ENCODE results near the gene GDPD3. TPM values are rescaled to one million over a fixed set of nuclear protein-coding genes. Genes with fewer than 3 reads are reported as not detected.

Gene GDPD3
- polyA plus RNA-seq, 3 donors, result 9.6 TPM; not detected in 2

GRCh38 chr16:30104090-30104489 is 9.2 kb downstream of the GDPD3 start:
- no peak for DNase-seq
- H3K4me1 ChIP-seq (ENCODE audit: control insufficient read depth in 1 of 2, insufficient read depth in 2 of 2, low read length in 2 of 2), result no peaks in the 10 kb centered on the region
- peaks cover 33 to 38% of the 10 kb centered on the region in 2 donors for H3K36me3 Mint-ChIP-seq
- H3K27me3 ChIP-seq (ENCODE audit: control insufficient read depth in 2 of 2, insufficient read depth in 2 of 2, low read length in 2 of 2), result no peaks in the 10 kb centered on the region
- H3K4me2 ChIP-seq (replicated peaks; ENCODE audit: extremely low read depth, low read length, poor library complexity, severe bottlenecking), result no peak overlapping the region
- no peak for TF ChIP-seq CTCF (IDR thresholded peaks at IDR 0.05)
- H3K9ac ChIP-seq (ENCODE audit: insufficient read depth, low read length, poor library complexity, severe bottlenecking), result no peak overlapping the region
- H4K20me1 ChIP-seq (ENCODE audit: insufficient read depth, low read length), result no peaks in the 10 kb centered on the region
- no peak overlapping the region for H3K27ac ChIP-seq (ENCODE audit: low read depth in 1 of 2, low read length in 2 of 2)
- H3K9me3 Mint-ChIP-seq, result peaks cover 18 to 48% (median 35%) of the 10 kb centered on the region in 7 donors
- intact Hi-C loops (cut with micrococcal nuclease), result no loop called here
- no peak overlapping the region for H2AFZ ChIP-seq (ENCODE audit: insufficient read depth, low read depth, low read length, poor library complexity, severe bottlenecking)
- no peaks in the 10 kb centered on the region for H3K79me2 ChIP-seq (ENCODE audit: insufficient read depth, low read length)
- no peaks in the 10 kb centered on the region for H3K4me1 Mint-ChIP-seq
- H3K36me3 ChIP-seq (replicated peaks in 1 of 2; ENCODE audit: control insufficient read depth in 1 of 2, insufficient read depth in 2 of 2, low read length in 2 of 2), result peaks cover 18 to 41% of the 10 kb centered on the region in 2 donors
- peaks cover 36 to 38% of the 10 kb centered on the region in 2 donors for H3K9me3 ChIP-seq (replicated peaks in 1 of 2; ENCODE audit: control insufficient read depth in 1 of 2, insufficient read depth in 1 of 2, low read length in 2 of 2)
- H3K27ac Mint-ChIP-seq, result peak overlapping the region in 1 of 7 donors; percentile 46
- H3K27me3 Mint-ChIP-seq (ENCODE audit: low read depth in 3 of 3), result peaks cover 0 to 3% (median 2%) of the 10 kb centered on the region in 3 donors
- H3K4me3 Mint-ChIP-seq, result no peak overlapping the region
- no peak overlapping the region for H3K4me3 ChIP-seq (replicated peaks in 1 of 3; ENCODE audit: low read depth in 2 of 3, low read length in 3 of 3)
- 86% methylated on average over 3 of the region's 4 CpGs for WGBS (ENCODE audit: insufficient coverage)

GRCh38 chr16:30096862-30097563 is 16.3 kb downstream of the GDPD3 start:
- H2AFZ ChIP-seq (ENCODE audit: insufficient read depth, low read depth, low read length, poor library complexity, severe bottlenecking), result peak overlapping the region; percentile 74
- no peaks in the 10 kb centered on the region for H4K20me1 ChIP-seq (ENCODE audit: insufficient read depth, low read length)

More at GRCh38 chr16:30096862-30097563, 16.3 kb downstream of the GDPD3 start:
- Histone ChIP-seq H3K4me3 (replicated peaks in 1 of 3; ENCODE audit: low read depth in 2 of 3, low read length in 3 of 3) (peak overlapping the region in 1 of 3 experiments; percentile 97), H3K27me3 (ENCODE audit: control insufficient read depth in 2 of 2, insufficient read depth in 2 of 2, low read length in 2 of 2) (no peaks in the 10 kb centered on the region), H3K9ac (ENCODE audit: insufficient read depth, low read length, poor library complexity, severe bottlenecking) (peak overlapping the region; percentile 64), H3K79me2 (ENCODE audit: insufficient read depth, low read length) (peaks cover 15% of the 10 kb centered on the region), H3K4me1 (ENCODE audit: control insufficient read depth in 1 of 2, insufficient read depth in 2 of 2, low read length in 2 of 2) (peaks cover 39 to 42% of the 10 kb centered on the region in 2 donors), H3K4me2 (replicated peaks; ENCODE audit: extremely low read depth, low read length, poor library complexity, severe bottlenecking) (peak overlapping the region; percentile 98), H3K36me3 (replicated peaks in 1 of 2; ENCODE audit: control insufficient read depth in 1 of 2, insufficient read depth in 2 of 2, low read length in 2 of 2) (peaks cover 12 to 13% of the 10 kb centered on the region in 2 donors), H3K27ac (ENCODE audit: low read depth in 1 of 2, low read length in 2 of 2) (peak overlapping the region; percentile 65 to 89), H3K9me3 (replicated peaks in 1 of 2; ENCODE audit: control insufficient read depth in 1 of 2, insufficient read depth in 1 of 2, low read length in 2 of 2) (peaks cover 54% of the 10 kb centered on the region in 2 donors)
- 85% methylated on average over 17 of the region's 18 CpGs for WGBS (ENCODE audit: insufficient coverage)
- H3K4me3 Mint-ChIP-seq, result peak overlapping the region; percentile 64 to 71
- peaks cover 2 to 4% (median 3%) of the 10 kb centered on the region in 3 donors for H3K27me3 Mint-ChIP-seq (ENCODE audit: low read depth in 3 of 3)
- peaks cover 22 to 37% of the 10 kb centered on the region in 2 donors for H3K36me3 Mint-ChIP-seq
- peaks cover 34 to 60% (median 53%) of the 10 kb centered on the region in 7 donors for H3K9me3 Mint-ChIP-seq
- intact Hi-C loops (cut with micrococcal nuclease), result no loop called here
- H3K27ac Mint-ChIP-seq, result peak overlapping the region; percentile 84 to 95 (median 92)
- no peak for TF ChIP-seq CTCF (IDR thresholded peaks at IDR 0.05)
- DNase-seq, result peak; percentile 48 to 56 (median 50)
- H3K4me1 Mint-ChIP-seq, result peaks cover 36% of the 10 kb centered on the region
